Measurements from ENCODE around the gene BLACAT1. TPM values are rescaled to one million over a fixed set of nuclear protein-coding genes. Genes with fewer than 3 reads are reported as not detected.

Gene BLACAT1
- total RNA-seq, 1 donor from 2014 or later = 13.9 TPM

GRCh38 chr1:205465392-205465791, 9.5 kb upstream of the BLACAT1 start:
- H2AFZ ChIP-seq (replicated peaks) = no peak overlapping the region
- H3K27me3 ChIP-seq = peaks cover 3% of the 10 kb centered on the region
- H3K79me2 ChIP-seq (ENCODE audit: low read depth) = no peaks in the 10 kb centered on the region
- no peaks in the 10 kb centered on the region for H3K9me3 Mint-ChIP-seq
- H3K27me3 Mint-ChIP-seq (ENCODE audit: insufficient read depth, low read depth) = peaks cover 9% of the 10 kb centered on the region
- H3K36me3 ChIP-seq = no peaks in the 10 kb centered on the region
- H4K20me1 ChIP-seq (ENCODE audit: low read depth) = no peaks in the 10 kb centered on the region
- peaks cover 13% of the 10 kb centered on the region for H3F3A ChIP-seq (ENCODE audit: low read depth)
- no peak overlapping the region for H3K27ac ChIP-seq
- H3K36me3 Mint-ChIP-seq = no peaks in the 10 kb centered on the region
- TF ChIP-seq EZH2phosphoT487 (IDR thresholded peaks at IDR 0.05) (no peak), EZH2 (IDR thresholded peaks at IDR 0.05) (no peak)
- TF ChIP-seq, protein P1, sequence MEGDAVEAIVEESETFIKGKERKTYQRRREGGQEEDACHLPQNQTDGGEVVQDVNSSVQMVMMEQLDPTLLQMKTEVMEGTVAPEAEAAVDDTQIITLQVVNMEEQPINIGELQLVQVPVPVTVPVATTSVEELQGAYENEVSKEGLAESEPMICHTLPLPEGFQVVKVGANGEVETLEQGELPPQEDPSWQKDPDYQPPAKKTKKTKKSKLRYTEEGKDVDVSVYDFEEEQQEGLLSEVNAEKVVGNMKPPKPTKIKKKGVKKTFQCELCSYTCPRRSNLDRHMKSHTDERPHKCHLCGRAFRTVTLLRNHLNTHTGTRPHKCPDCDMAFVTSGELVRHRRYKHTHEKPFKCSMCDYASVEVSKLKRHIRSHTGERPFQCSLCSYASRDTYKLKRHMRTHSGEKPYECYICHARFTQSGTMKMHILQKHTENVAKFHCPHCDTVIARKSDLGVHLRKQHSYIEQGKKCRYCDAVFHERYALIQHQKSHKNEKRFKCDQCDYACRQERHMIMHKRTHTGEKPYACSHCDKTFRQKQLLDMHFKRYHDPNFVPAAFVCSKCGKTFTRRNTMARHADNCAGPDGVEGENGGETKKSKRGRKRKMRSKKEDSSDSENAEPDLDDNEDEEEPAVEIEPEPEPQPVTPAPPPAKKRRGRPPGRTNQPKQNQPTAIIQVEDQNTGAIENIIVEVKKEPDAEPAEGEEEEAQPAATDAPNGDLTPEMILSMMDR (IDR thresholded peaks at IDR 0.05) = no peak
- no peak overlapping the region for H3K4me3 Mint-ChIP-seq
- H3K27ac Mint-ChIP-seq = no peak overlapping the region
- H3K9me3 ChIP-seq (ENCODE audit: low read depth) = no peaks in the 10 kb centered on the region
- H3K4me1 ChIP-seq = peaks cover 8% of the 10 kb centered on the region
- no peak for DNase-seq (ENCODE audit: low spot score)
- no peak overlapping the region for H3K4me3 ChIP-seq
- H3K4me1 Mint-ChIP-seq = peaks cover 17% of the 10 kb centered on the region
- no peak overlapping the region for H3K9ac ChIP-seq
- H3K4me2 ChIP-seq = no peak overlapping the region

DNA sequence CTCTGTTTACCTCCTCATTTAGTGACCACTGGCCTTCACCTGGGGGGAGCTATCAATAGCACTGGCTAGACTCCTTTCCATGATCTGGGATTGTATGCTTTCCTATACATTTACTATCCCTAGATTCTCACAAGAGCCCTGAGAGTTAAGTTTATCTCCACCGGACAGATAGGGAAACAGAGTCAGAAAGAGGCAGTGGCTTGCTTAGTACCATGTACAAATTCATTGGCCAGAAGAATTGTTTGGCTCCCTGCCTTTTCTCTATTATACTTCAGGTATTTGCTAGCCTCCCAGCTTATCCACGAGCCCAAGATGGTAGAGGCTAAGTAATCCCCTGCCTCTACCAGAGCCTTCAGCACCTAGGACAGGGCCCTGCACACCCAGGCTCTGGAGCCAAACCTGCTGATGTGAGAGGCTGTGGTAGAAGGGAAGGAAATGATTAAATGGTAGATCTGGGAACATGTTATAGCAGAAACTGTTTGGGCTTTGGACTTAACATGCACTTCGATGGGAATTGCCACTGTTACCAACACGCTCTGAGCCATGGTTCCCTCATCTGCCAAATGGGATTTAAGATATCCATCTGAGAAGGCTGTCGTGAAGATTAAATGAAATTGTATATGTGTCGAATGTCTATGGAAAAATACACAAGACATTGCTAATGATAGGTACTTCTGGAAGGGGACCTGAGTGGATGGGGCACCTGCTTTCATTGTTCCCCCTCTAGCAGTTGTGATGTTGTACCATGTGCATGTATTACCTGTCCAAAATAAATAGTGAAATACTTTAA, 3.1 kb upstream of the BLACAT1 start:
- no peaks in the 10 kb centered on the region for H3K9me3 Mint-ChIP-seq
- Histone ChIP-seq H3K27ac (no peak overlapping the region), H3F3A (ENCODE audit: low read depth) (peaks cover 62% of the 10 kb centered on the region), H3K4me2 (no peak overlapping the region), H2AFZ (replicated peaks) (no peak overlapping the region), H3K36me3 (no peaks in the 10 kb centered on the region), H3K27me3 (peaks cover 3% of the 10 kb centered on the region), H3K4me3 (no peak overlapping the region), H3K9me3 (ENCODE audit: low read depth) (no peaks in the 10 kb centered on the region), H3K4me1 (peaks cover 28% of the 10 kb centered on the region), H3K9ac (no peak overlapping the region), H4K20me1 (ENCODE audit: low read depth) (peaks cover 35% of the 10 kb centered on the region), H3K79me2 (ENCODE audit: low read depth) (peaks cover 28% of the 10 kb centered on the region)
- H3K27ac Mint-ChIP-seq = no peak overlapping the region
- peaks cover 10% of the 10 kb centered on the region for H3K27me3 Mint-ChIP-seq (ENCODE audit: insufficient read depth, low read depth)
- TF ChIP-seq, protein P1 (IDR thresholded peaks at IDR 0.05) = no peak
- TF ChIP-seq EZH2phosphoT487 (IDR thresholded peaks at IDR 0.05) (no peak), EZH2 (IDR thresholded peaks at IDR 0.05) (no peak)
- H3K4me1 Mint-ChIP-seq = peaks cover 21% of the 10 kb centered on the region
- H3K4me3 Mint-ChIP-seq = no peak overlapping the region
- H3K36me3 Mint-ChIP-seq = peaks cover 5% of the 10 kb centered on the region
- peak; percentile 90 for DNase-seq (ENCODE audit: low spot score)

DNA sequence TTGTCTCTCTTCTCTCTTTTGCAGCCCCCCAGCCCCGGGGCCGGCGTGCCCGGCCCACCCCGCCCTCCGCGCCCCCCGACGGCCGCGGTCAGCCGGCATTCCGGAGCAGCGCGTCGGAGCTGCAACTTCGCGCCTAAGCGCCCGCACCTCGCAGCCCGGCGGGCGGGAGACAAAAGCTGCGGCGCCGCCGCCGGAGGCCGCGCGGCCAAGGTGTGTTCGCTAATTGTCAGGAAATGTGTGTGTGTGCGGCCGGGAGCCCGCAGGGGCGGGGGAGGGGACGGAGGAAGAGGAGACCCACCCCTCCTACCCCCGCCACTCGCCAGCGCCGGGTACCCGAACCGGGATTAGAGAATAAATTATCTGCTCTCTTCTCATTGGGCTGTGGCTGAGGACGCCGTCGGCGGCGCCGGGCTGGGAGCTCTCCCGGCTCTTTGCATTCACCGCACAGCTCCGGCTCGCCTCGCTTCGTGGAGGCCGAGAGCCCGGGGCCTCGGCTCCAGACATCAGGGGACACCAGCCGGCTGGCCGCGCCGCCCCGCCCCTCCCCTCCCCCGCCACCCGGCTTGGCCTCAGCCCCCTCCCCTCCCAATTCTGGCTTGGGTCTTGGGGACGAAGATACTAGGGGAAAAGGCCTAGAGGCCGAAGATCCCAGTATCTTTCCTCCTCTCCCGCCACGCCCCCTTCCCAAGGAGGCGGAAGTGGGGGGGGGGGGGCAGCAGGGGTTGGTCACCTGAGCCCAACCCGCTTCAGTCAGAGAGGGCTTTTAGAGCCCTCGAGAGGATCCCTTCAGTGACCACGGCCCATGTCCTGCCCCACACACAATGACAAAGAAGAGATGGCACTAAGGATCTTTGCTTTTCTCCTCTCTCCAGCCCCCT, 1.3 kb upstream of the BLACAT1 start:
- H3K4me1 Mint-ChIP-seq = peaks cover 40% of the 10 kb centered on the region
- peaks cover 10% of the 10 kb centered on the region for H3K27me3 Mint-ChIP-seq (ENCODE audit: insufficient read depth, low read depth)
- H3K9me3 ChIP-seq (ENCODE audit: low read depth) = no peaks in the 10 kb centered on the region
- no peak for TF ChIP-seq EZH2 (IDR thresholded peaks at IDR 0.05)
- TF ChIP-seq EZH2phosphoT487 (IDR thresholded peaks at IDR 0.05) = peak; percentile 19
- TF ChIP-seq, protein P1 (IDR thresholded peaks at IDR 0.05) = no peak
- peak overlapping the region; percentile 86 for H3K4me2 ChIP-seq
- H3K27ac ChIP-seq = peak overlapping the region; percentile 81
- no peaks in the 10 kb centered on the region for H3K36me3 ChIP-seq
- H3K9ac ChIP-seq = peak overlapping the region; percentile 29
- H3K27ac Mint-ChIP-seq = peak overlapping the region; percentile 23
- peak overlapping the region; percentile 85 for H3K4me3 ChIP-seq
- peaks cover 45% of the 10 kb centered on the region for H3K4me1 ChIP-seq
- no peaks in the 10 kb centered on the region for H3K9me3 Mint-ChIP-seq
- DNase-seq (ENCODE audit: low spot score) = peak; percentile 93
- peaks cover 3% of the 10 kb centered on the region for H3K27me3 ChIP-seq
- H3K36me3 Mint-ChIP-seq = peaks cover 5% of the 10 kb centered on the region
- peak overlapping the region; percentile 95 for H3K4me3 Mint-ChIP-seq
- H2AFZ ChIP-seq (replicated peaks) = no peak overlapping the region
- peaks cover 54% of the 10 kb centered on the region for H4K20me1 ChIP-seq (ENCODE audit: low read depth)
- peaks cover 77% of the 10 kb centered on the region for H3F3A ChIP-seq (ENCODE audit: low read depth)
- peaks cover 41% of the 10 kb centered on the region for H3K79me2 ChIP-seq (ENCODE audit: low read depth)
